SK-N-SH (cell line): ENCODE data around the gene ATF3. TPM values are rescaled to one million over a fixed set of nuclear protein-coding genes. Genes with fewer than 3 reads are reported as not detected.

ENCODE experiments used
- CTCF ChIA-PET: fragments of 300-600, 350-600 bp; formaldehyde crosslinking; extraction: SDS; loops from one replicate; lab custom pipeline; 2021; lab: Yijun Ruan, JAX
- POLR2A ChIA-PET: fragments of 350-600 bp; sonication (Branson Sonifier 250); formaldehyde crosslinking; extraction: SDS; loops from one replicate; lab custom pipeline; 2020; ENCODE audit warnings: antibody characterized with exemption, inconsistent platforms; lab: Yijun Ruan, JAX
- DNase-seq: peaks from one replicate; pipeline ENCODE4 v3.0.0; 2012
- H2AFZ ChIP-seq: fragments of 200-600 bp; sonication (generic); 2 replicates; pipeline ENCODE4 v1.8.1; 2016; ENCODE audit warnings: antibody characterized with exemption, mild to moderate bottlenecking, low read depth
- H3F3A ChIP-seq: fragments of 200-600 bp; sonication (generic); replicated peaks from 2 replicates; pipeline ENCODE3; 2016; ENCODE audit warnings: antibody characterized with exemption, mild to moderate bottlenecking; ENCODE audit not compliant: insufficient read depth
- H3K27ac ChIP-seq, 2 experiments: fragments of 200-500 bp in 1 of 2; fragments of 200-600 bp in 1 of 2; sonication (Bioruptor generic) in 1 of 2; sonication (generic), shearing (Covaris generic) in 1 of 2; 2 replicates each; pipeline versions ENCODE4 v1.5.1 to v1.6.1; 2014 to 2016; ENCODE audit warnings: low read depth in 2 of 2, inconsistent platforms in 1 of 2, low read length in 1 of 2, mild to moderate bottlenecking in 1 of 2, mixed read lengths in 1 of 2
- H3K27me3 ChIP-seq: fragments of 200-600 bp; sonication (generic), shearing (Covaris generic); 2 replicates; pipeline ENCODE4 v1.6.1; 2016; ENCODE audit warnings: mixed run types; ENCODE audit not compliant: insufficient read depth
- H3K36me3 ChIP-seq, 2 experiments: fragments of 200-500 bp in 1 of 2; fragments of 200-600 bp in 1 of 2; sonication (Bioruptor generic) in 1 of 2; sonication (generic) in 1 of 2; replicated peaks in 1 of 2; 2 replicates each; pipeline versions ENCODE3 to v1.5.1; 2014 to 2016; ENCODE audit warnings: low read length in 1 of 2, mild to moderate bottlenecking in 1 of 2; ENCODE audit not compliant: insufficient read depth in 2 of 2, control insufficient read depth in 1 of 2
- H3K4me1 ChIP-seq, 2 experiments: fragments of 200-500 bp in 1 of 2; fragments of 200-600 bp in 1 of 2; sonication (Bioruptor generic) in 1 of 2; sonication (generic), shearing (Covaris generic) in 1 of 2; 2 replicates each; pipeline versions ENCODE4 v1.5.1 to v1.6.1; 2014 to 2016; ENCODE audit warnings: low read depth in 1 of 2, low read length in 1 of 2, mixed run types in 1 of 2; ENCODE audit not compliant: insufficient read depth in 2 of 2, control insufficient read depth in 1 of 2
- H3K4me2 ChIP-seq: fragments of 200-600 bp; sonication (generic), shearing (Covaris generic); 2 replicates; pipeline ENCODE4 v1.6.1; 2017; ENCODE audit warnings: mixed run types
- H3K4me3 ChIP-seq, 2 experiments: fragments of 200-500 bp in 1 of 2; fragments of 200-600 bp in 1 of 2; sonication (Bioruptor generic) in 1 of 2; sonication (generic), shearing (Covaris generic) in 1 of 2; 2 replicates each; pipeline versions ENCODE4 v1.5.1 to v1.8.1; 2014 to 2016; ENCODE audit warnings: low read depth in 2 of 2, inconsistent platforms in 1 of 2, low read length in 1 of 2, mild to moderate bottlenecking in 1 of 2, mixed read lengths in 1 of 2, moderate library complexity in 1 of 2
- H3K79me2 ChIP-seq: fragments of 200-600 bp; sonication (generic); 2 replicates; pipeline ENCODE4 v1.8.1; 2017; ENCODE audit warnings: mild to moderate bottlenecking; ENCODE audit not compliant: insufficient read depth
- H3K9ac ChIP-seq: fragments of 200-600 bp; sonication (generic); 2 replicates; pipeline ENCODE4 v1.6.1; 2017; ENCODE audit warnings: mixed run types
- H3K9me2 ChIP-seq: fragments of 200-600 bp; sonication (generic); 2 replicates; pipeline ENCODE4 v1.6.1; 2017; ENCODE audit warnings: mixed run types
- H3K9me3 ChIP-seq: fragments of 200-600 bp; sonication (generic); 2 replicates; pipeline ENCODE4 v1.6.1; 2017; ENCODE audit warnings: mixed run types, mild to moderate bottlenecking, moderate library complexity
- H4K20me1 ChIP-seq: fragments of 200-600 bp; sonication (generic); 2 replicates; pipeline ENCODE4 v1.6.1; 2017; ENCODE audit warnings: mild to moderate bottlenecking, mixed run types; ENCODE audit not compliant: insufficient read depth
- CHD2 ChIP-seq: fragments of 150-350 bp; IDR thresholded peaks from 2 replicates; pipeline ENCODE4 v1.6.1; 2018; ENCODE audit warnings: low read length; ENCODE audit not compliant: partially characterized antibody
- CTCF ChIP-seq: fragments of 200-600 bp; sonication (generic); IDR thresholded peaks from 2 replicates; pipeline ENCODE4 v1.6.1; 2017; ENCODE audit warnings: antibody characterized with exemption, mild to moderate bottlenecking, moderate library complexity
- ELF1 ChIP-seq: IDR thresholded peaks from 2 replicates; pipeline ENCODE4 v1.4.0; 2012
- EP300 ChIP-seq, 2 experiments: IDR thresholded peaks; 2 replicates each; pipeline versions ENCODE4 v1.4.0 to v1.6.1; 2012; ENCODE audit warnings: borderline replicate concordance in 1 of 2, low read depth in 1 of 2, low read length in 1 of 2
- EZH2phosphoT487 ChIP-seq: fragments of 200-600 bp; sonication (generic); IDR thresholded peaks from 2 replicates; pipeline ENCODE4 v1.6.1; 2017; ENCODE audit warnings: low read depth, mixed run types, mild to moderate bottlenecking, antibody characterized with exemption, moderate library complexity, borderline replicate concordance
- FOXJ3 ChIP-seq: sonication (generic); formaldehyde crosslinking; IDR thresholded peaks from 2 replicates; pipeline ENCODE4 v1.5.1; 2020; ENCODE audit warnings: mild to moderate bottlenecking, missing genetic modification reagents
- MEF2A ChIP-seq: IDR thresholded peaks from 2 replicates; pipeline ENCODE4 v1.4.0; 2012; ENCODE audit warnings: low read depth, borderline replicate concordance
- NRF1 ChIP-seq: IDR thresholded peaks from 2 replicates; pipeline ENCODE4 v1.6.1; 2012; ENCODE audit warnings: low read depth, mild to moderate bottlenecking, low read length
- PBX3 ChIP-seq: IDR thresholded peaks from 2 replicates; pipeline ENCODE4; 2012
- POLR2AphosphoS5 ChIP-seq: IDR thresholded peaks from 2 replicates; pipeline ENCODE4 v1.6.1; 2012; ENCODE audit warnings: low read depth, low read length
- RAD21 ChIP-seq: IDR thresholded peaks from 2 replicates; pipeline ENCODE4 v1.6.1; 2012; ENCODE audit warnings: mild to moderate bottlenecking, low read length
- RCOR1 ChIP-seq: fragments of 150-350 bp; IDR thresholded peaks from 2 replicates; pipeline ENCODE4 v1.6.1; 2017; ENCODE audit warnings: antibody characterized with exemption, low read length
- REST ChIP-seq: IDR thresholded peaks from 2 replicates; pipeline ENCODE4 v1.6.1; 2012; ENCODE audit warnings: mild to moderate bottlenecking, low read depth, low read length, moderate library complexity
- SIN3A ChIP-seq: IDR thresholded peaks from 2 replicates; pipeline ENCODE4 v1.6.1; 2012; ENCODE audit warnings: low read depth, mild to moderate bottlenecking, low read length, moderate library complexity, borderline replicate concordance
- SMC3 ChIP-seq: IDR thresholded peaks from 2 replicates; pipeline ENCODE4 v1.6.1; 2012; ENCODE audit warnings: low read depth, low read length, improper control_type of control experiment
- YY1 ChIP-seq: IDR thresholded peaks from 2 replicates; pipeline ENCODE4 v1.4.0; 2012; ENCODE audit warnings: low read depth, mild to moderate bottlenecking
- ZBTB33 ChIP-seq: IDR thresholded peaks from 2 replicates; pipeline ENCODE4 v1.4.0; 2012; ENCODE audit warnings: low read depth, borderline replicate concordance
- WGBS: methylation state at CpG from one replicate; pipeline ENCODE4 v1.1.6; 2017; ENCODE audit warnings: low lambda C conversion rate; 5-methylcytosine and 5-hydroxymethylcytosine counted together
- polyA plus RNA-seq, 3 experiments: library from polyadenylated mRNA; depleted of rRNA; stranded (reverse); fragments of >200 nt; gene quantifications; 2 replicates each; pipeline ENCODE4 v1.2.3, GENCODE V29; 2012
- TF ChIP-seq, protein P1 (sequence below): IDR thresholded peaks from 2 replicates; pipeline ENCODE4 v1.4.0; 2012; ENCODE audit warnings: low read depth, borderline replicate concordance
- TF ChIP-seq, protein P2 (sequence below): fragments of 150-350 bp; IDR thresholded peaks from 2 replicates; pipeline ENCODE4 v1.6.1; 2016; ENCODE audit warnings: mild to moderate bottlenecking, low read depth, low read length

ATF3 gene
- polyA plus RNA-seq, 1 of the 3 experiments (the other 2 are of a cell fraction): 29.7 TPM

GRCh38 chr1:212574732-212575131, 33.8 kb upstream of the ATF3 start:
- no peak overlapping the region for H3K27ac ChIP-seq
- CTCF ChIA-PET: interaction anchor here (1.6 kb wide), 1 partner anchor 34 kb away, joined by 4 read pairs; the partner anchor contains the start of gene ATF3
- no peaks in the 10 kb centered on the region for H3K36me3 ChIP-seq
- H3K27me3 ChIP-seq: no peaks in the 10 kb centered on the region
- no peaks in the 10 kb centered on the region; the same call in 1 of the 2 replicates for H3K9me2 ChIP-seq
- H3K79me2 ChIP-seq: no peaks in the 10 kb centered on the region
- 83% methylated on average over 3 of the region's 3 CpGs for WGBS
- POLR2A ChIA-PET: no interaction called here
- TF ChIP-seq MEF2A (no peak), REST (no peak), POLR2AphosphoS5 (no peak), ELF1 (no peak), YY1 (no peak), NRF1 (no peak), PBX3 (no peak), SMC3 (no peak), ZBTB33 (no peak), FOXJ3 (CRISPR knock-in tag) (no peak), RAD21 (no peak), EZH2phosphoT487 (no peak), EP300 (IDR thresholded peaks at IDR 0.05; ENCODE audit: borderline replicate concordance in 1 of 2, low read depth in 1 of 2, low read length in 1 of 2) (no peak), CHD2 (no peak), CTCF (no peak), SIN3A (no peak), RCOR1 (no peak)
- TF ChIP-seq, protein P1, sequence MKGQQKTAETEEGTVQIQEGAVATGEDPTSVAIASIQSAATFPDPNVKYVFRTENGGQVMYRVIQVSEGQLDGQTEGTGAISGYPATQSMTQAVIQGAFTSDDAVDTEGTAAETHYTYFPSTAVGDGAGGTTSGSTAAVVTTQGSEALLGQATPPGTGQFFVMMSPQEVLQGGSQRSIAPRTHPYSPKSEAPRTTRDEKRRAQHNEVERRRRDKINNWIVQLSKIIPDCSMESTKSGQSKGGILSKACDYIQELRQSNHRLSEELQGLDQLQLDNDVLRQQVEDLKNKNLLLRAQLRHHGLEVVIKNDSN: no peak
- TF ChIP-seq, protein P2, sequence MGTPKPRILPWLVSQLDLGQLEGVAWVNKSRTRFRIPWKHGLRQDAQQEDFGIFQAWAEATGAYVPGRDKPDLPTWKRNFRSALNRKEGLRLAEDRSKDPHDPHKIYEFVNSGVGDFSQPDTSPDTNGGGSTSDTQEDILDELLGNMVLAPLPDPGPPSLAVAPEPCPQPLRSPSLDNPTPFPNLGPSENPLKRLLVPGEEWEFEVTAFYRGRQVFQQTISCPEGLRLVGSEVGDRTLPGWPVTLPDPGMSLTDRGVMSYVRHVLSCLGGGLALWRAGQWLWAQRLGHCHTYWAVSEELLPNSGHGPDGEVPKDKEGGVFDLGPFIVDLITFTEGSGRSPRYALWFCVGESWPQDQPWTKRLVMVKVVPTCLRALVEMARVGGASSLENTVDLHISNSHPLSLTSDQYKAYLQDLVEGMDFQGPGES: no peak
- TF ChIP-seq, all 33 proteins: peak for 0
- H3K4me2 ChIP-seq: no peak overlapping the region
- no peaks in the 10 kb centered on the region; the same call in 1 of the 2 replicates for H3K9me3 ChIP-seq
- H3K9ac ChIP-seq: no peak overlapping the region
- no peak for DNase-seq
- no peak overlapping the region for H3K4me3 ChIP-seq
- no peaks in the 10 kb centered on the region for H4K20me1 ChIP-seq
- no peaks in the 10 kb centered on the region for H3K4me1 ChIP-seq
- no peak overlapping the region for H2AFZ ChIP-seq
- H3F3A ChIP-seq: no peaks in the 10 kb centered on the region
